ENCODE measurements around the gene CTPS1. TPM values are rescaled to one million over a fixed set of nuclear protein-coding genes. Genes with fewer than 3 reads are reported as not detected.
A peak's percentile ranks its signal among the peaks of the same experiment; 100 is the strongest.

Gene CTPS1
- total and polyA plus RNA-seq, 2 of the 13 experiments (the other 11 are each of a cell fraction or from before 2014, with no cell fraction given): 9.6 to 42.8 TPM

GRCh38 chr1:40944841-40945430, 34.6 kb upstream of the CTPS1 start (continued):
- TF ChIP-seq MXD1 (CRISPR knock-in tag; IDR thresholded peaks at IDR 0.05) (no peak), HBP1 (CRISPR knock-in tag; IDR thresholded peaks at IDR 0.05; ENCODE audit: low read depth) (no peak), KDM6A (CRISPR knock-in tag; IDR thresholded peaks at IDR 0.05; ENCODE audit: low read depth) (0 out of 2 replicates have a peak, but pooled peaks have one; percentile 44), RXRA (CRISPR knock-in tag; IDR thresholded peaks at IDR 0.05) (peak; percentile 23; the same call in 1 of the 2 replicates), ZBTB26 (CRISPR knock-in tag; IDR thresholded peaks at IDR 0.05; ENCODE audit: borderline replicate concordance) (no peak), ARID3A (IDR thresholded peaks at IDR 0.05; ENCODE audit: low read depth, low read length) (peak; percentile 41; the same call in 1 of the 2 replicates), ZNF101 (CRISPR knock-in tag; IDR thresholded peaks at IDR 0.05; ENCODE audit: borderline replicate concordance, low read depth) (no peak), PITX1 (CRISPR knock-in tag; IDR thresholded peaks at IDR 0.05) (no peak), ZNF350 (CRISPR knock-in tag; IDR thresholded peaks at IDR 0.05; ENCODE audit: borderline replicate concordance, low read depth) (no peak), TMF1 (CRISPR knock-in tag; IDR thresholded peaks at IDR 0.05; ENCODE audit: low read depth) (no peak), ZNF709 (CRISPR knock-in tag; IDR thresholded peaks at IDR 0.05) (no peak), SYNCRIP (IDR thresholded peaks at IDR 0.05; ENCODE audit: insufficient read depth, low read depth, low read length) (no peak), PAF1 (CRISPR knock-in tag; IDR thresholded peaks at IDR 0.05) (no peak), CERS6 (CRISPR knock-in tag; IDR thresholded peaks at IDR 0.05) (no peak), BCL3 (CRISPR knock-in tag; IDR thresholded peaks at IDR 0.05) (no peak), MTA1 (CRISPR knock-in tag; IDR thresholded peaks at IDR 0.05; ENCODE audit: borderline replicate concordance) (no peak), ESRRA (CRISPR knock-in tag; IDR thresholded peaks at IDR 0.05; ENCODE audit: low read depth) (0 out of 2 replicates have a peak, but pooled peaks have one; percentile 22), WIZ (CRISPR knock-in tag; IDR thresholded peaks at IDR 0.05) (no peak), ZNF644 (CRISPR knock-in tag; IDR thresholded peaks at IDR 0.05; ENCODE audit: low read depth) (0 out of 2 replicates have a peak, but pooled peaks have one; percentile 14), AGO1 (IDR thresholded peaks at IDR 0.05; ENCODE audit: low read depth, low read length, poor library complexity, severe bottlenecking) (no peak)
